Nephron progenitor cell (in vitro differentiated cells): ENCODE results near the gene FLRT2.

Experiments used
- DNase-seq: peaks from one replicate; pipeline ENCODE4 v3.0.0; 2021
- H3K27ac Mint-ChIP-seq: 2 replicates; pipeline ENCODE4 v1.8.0; 2021; ENCODE audit warnings: mild to moderate bottlenecking, moderate library complexity, mixed read lengths
- H3K27me3 Mint-ChIP-seq: 2 replicates; pipeline ENCODE4 v1.8.0; 2021; ENCODE audit warnings: mild to moderate bottlenecking, low read depth, mixed read lengths; ENCODE audit not compliant: poor library complexity
- H3K36me3 Mint-ChIP-seq: 2 replicates; pipeline ENCODE4 v1.8.0; 2021; ENCODE audit warnings: low read depth, mixed read lengths
- H3K4me1 Mint-ChIP-seq: 2 replicates; pipeline ENCODE4 v1.8.0; 2021; ENCODE audit warnings: mixed read lengths
- H3K4me3 Mint-ChIP-seq: 2 replicates; pipeline ENCODE4 v1.8.0; 2021; ENCODE audit warnings: mild to moderate bottlenecking, moderate library complexity, mixed read lengths
- H3K9me3 Mint-ChIP-seq: 2 replicates; pipeline ENCODE4 v1.8.0; 2021; ENCODE audit warnings: mild to moderate bottlenecking, moderate library complexity, mixed read lengths
- CTCF ChIP-seq: fragments of 200-600 bp; sonication (generic); IDR thresholded peaks from 2 replicates; pipeline ENCODE4 v1.5.0; 2021; ENCODE audit warnings: antibody characterized with exemption

Gene FLRT2

GRCh38 chr14:85517114-85517688, 12.7 kb upstream of the FLRT2 start:
- Mint-ChIP-seq H3K27me3 (peaks cover 4% of the 10 kb centered on the region), H3K36me3 (no peaks in the 10 kb centered on the region), H3K4me3 (no peak overlapping the region), H3K9me3 (peaks cover 5% of the 10 kb centered on the region), H3K4me1 (peaks cover 28% of the 10 kb centered on the region), H3K27ac (no peak overlapping the region)
- no peak for DNase-seq
- TF ChIP-seq CTCF = no peak

- Mint-ChIP-seq H3K4me3 (no peak overlapping the region), H3K4me1 (peaks cover 28% of the 10 kb centered on the region), H3K36me3 (no peaks in the 10 kb centered on the region), H3K27ac (peak overlapping the region; percentile 88), H3K27me3 (no peaks in the 10 kb centered on the region), H3K9me3 (no peaks in the 10 kb centered on the region)
- TF ChIP-seq CTCF = no peak
- DNase-seq = no peak
Observed at GRCh38 chr14:85519661-85520305, 10.2 kb upstream of the FLRT2 start.

GRCh38 chr14:85520581-85520980, 9.4 kb upstream of the FLRT2 start:
- peaks cover 34% of the 10 kb centered on the region for H3K4me1 Mint-ChIP-seq
- DNase-seq = peak; percentile 2
- H3K27me3 Mint-ChIP-seq = no peaks in the 10 kb centered on the region
- no peak for TF ChIP-seq CTCF
- H3K9me3 Mint-ChIP-seq = no peaks in the 10 kb centered on the region
- peak overlapping the region; percentile 4 for H3K4me3 Mint-ChIP-seq
- H3K27ac Mint-ChIP-seq = peak overlapping the region; percentile 87
- H3K36me3 Mint-ChIP-seq = no peaks in the 10 kb centered on the region

GRCh38 chr14:85523624-85524023, 6.3 kb upstream of the FLRT2 start:
- peaks cover 4% of the 10 kb centered on the region for H3K27me3 Mint-ChIP-seq
- H3K27ac Mint-ChIP-seq = no peak overlapping the region
- no peak overlapping the region for H3K4me3 Mint-ChIP-seq
- peaks cover 47% of the 10 kb centered on the region for H3K4me1 Mint-ChIP-seq
- TF ChIP-seq CTCF = no peak
- H3K36me3 Mint-ChIP-seq = no peaks in the 10 kb centered on the region
- no peaks in the 10 kb centered on the region for H3K9me3 Mint-ChIP-seq
- DNase-seq = no peak

- Mint-ChIP-seq H3K27ac (no peak overlapping the region), H3K9me3 (no peaks in the 10 kb centered on the region), H3K4me3 (no peak overlapping the region), H3K36me3 (no peaks in the 10 kb centered on the region), H3K27me3 (peaks cover 37% of the 10 kb centered on the region), H3K4me1 (peaks cover 52% of the 10 kb centered on the region)
- DNase-seq = no peak
- no peak for TF ChIP-seq CTCF
Observed at GRCh38 chr14:85527006-85527405, 2.9 kb upstream of the FLRT2 start.
